Suppressor macrophage treated with lipopolysaccharide for 4 hours (primary cell): Measurements from ENCODE around the gene MGAT1.
"Not testable (repeated sequence)": the region's sequence is repeated elsewhere in the genome, so short reads cannot be mapped to it uniquely, and the experiment has no call there.

Experiments
- DNase-seq: peaks from one replicate; pipeline ENCODE4 v3.0.0-alpha.2; 2020

MGAT1 gene

DNA sequence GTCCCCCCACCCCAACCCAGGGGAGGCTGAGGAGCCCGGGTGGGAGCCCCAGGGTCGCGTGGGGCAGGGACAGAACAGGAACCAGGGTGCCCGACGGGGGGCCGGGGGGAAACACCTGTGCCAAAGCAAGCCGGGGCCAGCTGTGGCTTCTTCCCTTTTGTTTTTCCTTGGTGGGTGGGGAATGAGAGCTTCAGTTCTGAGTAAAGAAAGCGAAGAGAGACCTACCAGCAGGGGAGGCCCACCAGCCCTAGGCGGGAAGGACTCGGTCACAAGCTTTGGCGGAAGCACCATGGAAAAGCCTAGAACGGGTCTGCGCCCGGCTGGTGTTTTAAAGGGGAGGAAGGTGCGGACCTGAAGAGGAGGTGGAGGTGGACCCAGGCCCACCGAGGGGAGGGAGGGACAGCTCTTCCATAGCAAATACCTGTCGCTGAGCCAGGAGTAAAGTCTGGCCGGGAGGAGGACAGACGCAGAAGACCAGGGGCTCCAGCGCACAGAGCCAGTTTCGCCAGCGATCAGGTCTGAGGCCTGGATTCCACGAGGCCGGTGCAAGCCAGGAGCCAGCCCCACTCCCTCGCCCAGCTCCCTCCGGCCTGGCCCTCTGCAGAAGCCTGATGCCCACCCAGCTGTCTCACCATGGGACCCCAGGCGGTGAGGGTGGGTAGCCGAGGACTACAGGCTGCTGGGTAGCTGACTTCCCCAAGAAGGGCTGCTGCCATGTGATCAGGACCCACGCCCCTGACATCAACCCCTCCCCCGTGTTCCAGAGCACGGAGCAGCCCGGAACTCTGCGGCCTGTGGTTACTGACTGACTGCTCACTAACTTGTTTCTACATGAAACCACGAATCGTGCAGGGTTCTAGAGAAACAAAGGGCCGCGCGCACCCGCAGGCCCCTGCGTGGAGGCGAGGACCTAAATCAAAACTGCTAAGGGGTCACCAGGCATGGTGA is 849 bp upstream of the MGAT1 start:
- peak; percentile 94 for DNase-seq

DNA sequence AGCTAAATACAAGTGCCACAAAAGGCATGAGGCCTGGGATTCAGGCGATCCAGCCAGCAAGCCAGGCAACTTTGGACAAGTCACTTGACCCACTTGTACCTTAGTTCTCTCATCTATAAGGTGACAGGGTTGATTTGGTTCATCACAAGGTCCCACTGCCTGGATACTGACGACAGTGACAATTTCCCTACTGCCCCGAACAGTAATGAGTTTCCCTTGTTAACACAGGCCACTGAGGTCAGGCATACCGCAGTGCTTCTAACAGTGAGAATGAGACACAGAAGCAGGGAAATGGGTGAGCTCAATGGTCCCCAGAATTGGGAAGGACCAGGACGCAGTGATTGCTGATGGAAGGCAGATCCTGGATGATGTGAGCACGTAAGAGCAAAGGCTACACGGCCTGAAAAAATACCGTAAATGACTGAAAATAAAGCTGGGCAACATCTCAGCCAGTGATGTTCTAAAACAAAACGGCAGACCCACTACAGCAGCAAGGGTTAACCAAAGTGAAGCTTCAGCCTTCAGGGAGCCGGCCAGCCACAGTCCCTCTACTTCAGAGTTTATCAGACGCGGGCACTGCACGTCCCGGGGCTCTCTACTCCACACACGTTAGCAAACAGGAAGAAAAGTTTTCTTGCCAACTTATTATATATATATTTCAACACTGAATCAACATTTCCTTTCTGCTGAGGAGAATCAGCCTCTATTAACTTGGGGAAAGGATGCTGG is 846 bp downstream of the MGAT1 start:
- DNase-seq = peak; percentile 33

DNA sequence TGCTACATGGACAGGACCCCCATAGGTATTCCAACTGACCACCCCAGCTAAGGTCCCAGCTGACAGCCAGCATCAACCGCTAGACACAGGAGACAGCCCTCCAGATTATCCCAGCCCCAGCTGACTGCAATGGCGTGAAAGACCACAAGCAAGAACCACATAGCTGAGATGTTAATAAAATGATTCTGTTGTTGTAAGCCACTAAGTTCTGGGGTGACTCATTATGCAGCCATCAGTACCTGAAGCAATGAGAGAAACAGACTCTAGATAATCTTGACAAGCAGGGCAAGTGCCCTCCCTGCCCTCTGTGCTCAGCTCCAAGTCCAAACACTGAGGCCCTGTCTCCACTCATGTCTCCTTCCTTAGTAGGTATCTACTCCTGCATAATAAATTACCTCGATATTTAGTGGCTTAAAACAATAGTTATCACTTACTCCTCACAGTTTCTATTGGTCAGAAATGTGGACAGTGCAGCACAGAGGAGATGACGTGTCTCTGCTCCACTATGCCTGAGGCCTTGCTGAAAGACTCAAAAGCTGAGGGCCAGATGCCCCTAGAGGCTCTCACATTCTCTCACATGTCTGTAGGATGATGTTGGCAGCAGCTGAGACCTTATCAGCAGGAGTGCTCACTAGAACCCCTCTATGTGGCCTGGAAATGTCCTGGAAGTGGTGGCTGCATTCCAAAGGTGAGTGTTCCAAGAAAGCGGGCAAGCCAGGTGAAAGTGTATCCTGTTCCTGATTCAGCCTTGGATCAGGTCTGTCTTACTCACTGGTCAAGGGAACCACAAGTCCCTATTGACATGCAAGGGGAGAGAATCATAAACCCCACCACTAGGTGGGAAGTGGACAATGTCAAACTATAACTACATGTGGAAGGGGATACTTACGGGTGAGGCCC is 2.5 kb downstream of the MGAT1 start:
- no peak for DNase-seq

DNA sequence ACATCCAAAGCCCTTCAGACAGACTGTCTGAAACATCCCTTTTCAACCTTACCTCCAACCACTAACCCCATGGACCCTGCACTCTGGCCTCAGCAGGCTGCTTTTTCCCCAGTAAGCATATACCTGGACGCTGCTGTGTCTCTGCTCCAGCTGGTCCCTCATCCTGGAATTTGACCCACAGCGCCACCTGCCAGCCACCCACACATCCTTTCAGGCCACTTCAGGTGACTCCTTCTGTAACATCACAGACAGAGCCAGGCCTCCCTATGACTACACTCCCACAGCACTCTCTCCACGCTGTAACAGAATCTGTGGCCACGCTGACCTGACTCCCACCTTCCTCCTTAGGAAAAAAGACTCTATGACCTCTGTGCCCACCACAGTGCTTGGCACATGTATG is 3.4 kb downstream of the MGAT1 start:
- no peak for DNase-seq

DNA sequence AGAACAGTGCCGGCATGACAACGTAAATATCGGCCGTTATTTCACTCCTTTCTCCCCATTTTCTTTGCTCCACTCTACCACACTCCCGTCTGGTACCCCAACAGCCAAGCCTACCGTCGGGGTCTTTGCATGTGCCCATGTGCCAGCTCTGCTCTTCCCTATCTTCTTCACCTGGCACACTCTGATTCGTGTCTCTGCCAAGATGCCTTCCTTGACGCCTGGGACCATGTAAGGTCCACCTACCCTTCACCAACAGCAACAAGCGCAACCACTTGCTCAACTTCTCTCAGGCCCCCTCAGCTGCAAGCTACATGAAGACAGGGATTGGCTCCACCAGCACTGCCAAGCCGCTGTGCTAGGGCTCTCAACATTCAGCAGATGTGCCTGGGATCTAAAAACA is 4.4 kb downstream of the MGAT1 start:
- DNase-seq = no peak

DNA sequence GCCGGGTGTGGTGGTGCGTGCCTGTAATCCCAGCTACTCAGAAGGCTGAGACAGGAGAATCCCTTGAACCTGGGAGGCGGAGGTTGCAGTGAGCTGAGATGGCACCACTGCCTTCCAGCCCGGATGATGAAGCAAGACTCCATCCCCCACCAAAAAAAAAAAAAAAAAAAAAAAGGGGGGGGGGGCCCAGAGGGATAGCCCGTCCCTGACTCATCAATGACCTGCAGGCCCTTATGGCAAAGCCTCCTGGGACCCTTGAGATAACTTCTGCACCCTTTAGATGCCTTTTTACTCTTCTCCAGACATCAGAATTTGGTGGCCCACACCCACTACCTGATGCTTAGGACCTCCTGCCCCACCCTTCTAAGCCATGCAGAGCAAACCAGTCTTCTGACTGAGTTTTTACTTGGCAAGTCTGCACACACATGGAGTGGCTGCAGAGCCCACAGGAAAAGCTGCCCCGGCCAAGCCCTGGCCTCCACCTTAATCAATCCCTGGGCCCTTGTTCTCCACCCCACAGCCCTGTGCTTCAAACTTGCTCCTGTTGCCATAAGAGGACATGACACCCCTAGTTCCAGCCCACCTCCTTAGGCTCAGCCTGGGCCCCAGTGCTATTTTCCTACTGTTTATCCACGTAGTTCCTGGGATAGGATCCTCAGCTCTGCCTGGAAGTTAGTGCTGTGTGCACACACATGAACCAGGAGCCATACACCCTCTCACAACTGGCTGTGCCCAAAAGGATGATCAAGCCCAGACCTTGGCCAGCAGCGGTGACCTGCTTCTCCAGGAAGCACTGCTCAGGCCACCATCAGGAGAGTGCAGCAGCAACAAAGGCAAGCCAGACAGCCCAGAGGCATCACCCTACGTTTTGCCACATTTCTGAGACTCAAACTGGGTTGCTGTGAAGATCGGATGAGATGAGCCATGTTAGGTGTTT is 5.1 kb downstream of the MGAT1 start:
- DNase-seq = no peak

DNA sequence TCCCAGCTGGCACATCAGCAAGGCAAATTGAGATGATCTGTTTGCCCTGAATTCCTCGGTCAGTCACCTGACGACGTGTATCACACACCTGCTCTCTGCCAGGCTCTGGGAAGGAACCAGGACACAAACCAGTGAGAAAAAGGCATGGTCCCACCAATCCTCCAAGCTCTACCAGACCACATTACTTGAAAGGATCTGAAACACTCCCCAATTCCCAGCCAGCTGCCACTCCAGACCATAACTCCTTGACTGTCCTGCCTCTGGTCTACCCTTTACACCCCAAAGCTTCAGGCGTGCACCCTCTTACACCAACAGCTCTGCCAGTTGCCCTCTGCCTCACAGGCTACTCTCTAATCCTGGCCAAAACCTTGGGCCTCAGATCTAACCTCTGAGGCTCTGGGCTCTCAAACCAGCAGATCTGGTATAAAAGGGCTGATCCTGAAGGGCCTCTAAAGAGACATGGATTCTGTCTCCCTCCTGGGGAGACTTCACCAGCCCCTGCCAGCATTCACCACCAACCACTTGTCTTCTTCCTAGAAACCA is 6.8 kb downstream of the MGAT1 start:
- DNase-seq = no peak

DNA sequence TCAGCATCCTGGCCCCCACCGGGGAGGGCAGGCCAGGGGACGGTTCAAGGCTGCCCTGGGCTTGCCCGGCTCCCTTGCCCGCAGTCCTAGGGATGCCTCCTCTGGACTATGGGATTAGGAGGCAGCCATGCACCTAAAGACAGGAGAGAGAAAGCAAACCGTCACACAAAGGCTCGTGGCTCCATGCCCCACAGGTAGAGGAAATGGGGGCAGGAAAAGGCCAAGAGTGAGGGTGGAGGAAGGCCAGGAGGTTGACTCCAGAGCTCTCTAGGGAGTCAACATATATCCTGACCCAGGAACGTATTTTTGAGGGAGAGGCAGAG is 9.7 kb downstream of the MGAT1 start:
- no peak for DNase-seq

DNA sequence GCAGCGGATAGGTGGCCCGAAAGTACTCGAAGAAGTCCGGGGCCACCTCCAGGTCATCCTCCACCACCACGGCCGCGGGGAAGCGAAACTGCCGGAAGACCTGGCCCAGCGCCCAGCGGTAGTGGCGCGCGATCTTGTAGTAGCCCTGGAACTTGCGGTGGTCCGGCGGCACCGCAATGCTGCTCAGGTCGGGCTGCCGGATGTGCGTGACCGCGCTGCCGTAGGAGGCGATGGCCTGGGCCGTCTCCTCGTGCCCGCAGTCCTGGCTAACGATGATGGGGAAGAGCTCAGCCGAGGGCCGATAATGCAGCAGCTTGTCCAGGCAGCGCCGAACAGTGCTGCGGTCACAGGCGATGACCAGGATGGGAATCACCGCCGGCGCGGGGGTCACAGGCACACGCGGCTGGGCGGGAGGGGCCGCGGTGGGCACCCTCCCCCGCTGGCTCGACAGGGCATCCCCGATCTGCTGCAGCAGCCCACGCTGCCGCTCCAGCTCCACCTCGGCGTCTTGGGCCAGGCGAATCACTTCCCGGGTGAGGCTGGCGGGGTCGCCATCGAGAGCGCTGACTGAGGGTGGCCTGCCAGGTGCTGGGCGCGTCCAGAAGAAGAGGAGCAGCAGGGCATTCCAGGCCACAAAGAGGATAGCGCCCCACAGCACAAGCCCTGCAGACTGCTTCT is 10.2 kb downstream of the MGAT1 start:
- DNase-seq = no peak

DNA sequence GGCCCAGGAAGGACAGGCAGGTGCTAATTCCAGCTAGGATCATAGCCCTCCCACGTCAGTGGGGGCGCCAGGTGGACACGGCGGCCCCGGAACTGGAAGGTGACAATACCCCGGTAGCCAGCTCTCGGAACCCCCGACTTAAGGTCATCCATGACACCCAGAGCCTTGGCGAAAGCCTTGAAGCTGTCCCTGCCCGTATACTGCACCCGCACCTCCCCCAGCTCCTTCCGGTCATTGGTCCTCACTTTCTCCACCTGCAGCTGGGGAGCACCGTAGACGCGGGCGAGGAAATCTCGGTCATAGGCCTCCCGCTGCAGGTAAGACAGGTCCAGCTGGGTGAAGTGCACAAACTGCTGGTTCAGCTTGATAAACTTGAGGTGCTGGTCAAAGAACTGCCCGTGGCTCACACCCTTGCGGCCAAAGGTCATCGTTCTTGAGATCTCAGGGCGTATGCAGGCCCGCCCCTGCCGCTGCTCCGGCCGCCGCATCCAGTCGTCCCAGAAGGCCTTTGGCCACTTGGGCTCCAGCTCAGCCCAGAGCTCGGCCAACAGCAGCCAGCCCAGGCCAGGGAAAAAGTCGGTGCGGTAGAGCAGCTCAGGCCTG is 10.9 kb downstream of the MGAT1 start:
- DNase-seq = no peak

DNA sequence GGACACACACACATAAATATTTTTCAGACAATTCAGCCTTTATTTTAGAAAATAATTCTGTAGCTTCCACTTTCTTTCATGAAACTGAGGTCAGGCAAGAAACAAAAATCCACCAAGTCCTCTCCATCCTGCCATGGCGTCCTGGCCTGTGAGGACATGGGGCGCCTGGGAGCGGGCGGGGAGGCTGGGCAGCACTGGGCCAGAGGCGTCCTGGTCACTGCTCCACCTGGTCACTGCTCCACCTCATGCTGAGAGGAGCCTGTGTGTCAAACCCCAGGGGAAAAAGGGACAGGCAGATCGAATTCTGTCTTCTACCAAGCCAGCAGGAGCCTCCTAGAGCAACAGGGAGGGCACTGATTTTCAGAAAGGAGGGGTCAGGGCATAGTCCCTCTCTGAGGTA is 12.1 kb downstream of the MGAT1 start:
- no peak for DNase-seq

DNA sequence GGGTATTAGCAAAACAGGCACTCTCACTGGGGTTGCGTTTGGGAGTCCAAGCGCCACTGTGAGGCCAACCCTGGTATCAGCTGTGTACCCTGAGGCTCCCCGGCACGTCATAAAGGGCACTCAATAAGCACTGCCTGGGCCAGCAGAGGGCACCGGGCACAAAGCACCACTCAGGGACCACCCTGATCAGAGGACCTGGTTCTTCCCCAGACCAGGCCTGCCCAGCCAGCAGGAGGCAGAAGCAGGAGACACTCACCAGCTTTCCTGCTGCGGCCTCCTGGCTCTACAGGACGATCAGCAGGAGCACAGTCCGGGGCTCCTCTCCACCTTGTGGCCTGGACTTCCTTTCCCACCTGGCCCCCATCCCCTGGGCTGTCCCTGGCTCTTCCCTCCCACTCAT is 12.6 kb downstream of the MGAT1 start:
- DNase-seq = no peak

DNA sequence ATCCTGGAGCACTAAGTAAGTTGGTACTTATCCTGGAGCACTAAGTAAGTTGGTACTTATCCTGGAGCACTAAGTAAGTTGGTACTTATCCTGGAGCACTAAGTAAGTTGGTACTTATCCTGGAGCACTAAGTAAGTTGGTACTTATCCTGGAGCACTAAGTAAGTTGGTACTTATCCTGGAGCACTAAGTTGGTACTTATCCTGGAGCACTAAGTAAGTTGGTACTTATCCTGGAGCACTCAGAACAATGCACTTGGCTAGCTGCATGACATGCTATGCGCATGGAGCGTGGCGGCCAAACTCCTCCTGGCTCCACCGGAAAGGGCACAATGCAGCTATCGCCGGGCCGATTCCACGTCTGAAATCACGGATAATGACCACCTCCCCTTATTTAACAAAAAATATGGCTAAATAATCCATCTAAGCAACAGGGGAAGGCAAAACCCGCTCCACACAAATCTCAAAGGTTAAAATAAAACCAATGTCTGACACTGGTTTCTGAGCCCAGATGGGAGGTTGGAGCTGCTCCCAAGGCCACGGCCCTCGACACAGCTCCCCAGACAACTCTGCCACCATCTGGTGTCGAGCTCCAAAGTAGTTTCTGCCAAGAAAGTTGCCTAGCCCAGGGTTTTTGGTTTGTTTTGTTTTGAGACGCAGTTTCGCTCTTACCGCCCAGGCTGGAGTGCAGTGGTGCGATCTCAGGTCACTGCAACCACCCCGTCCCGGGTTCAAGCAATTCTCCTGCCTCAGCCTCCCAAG is 13.8 kb downstream of the MGAT1 start:
- DNase-seq = not testable (repeated sequence)

DNA sequence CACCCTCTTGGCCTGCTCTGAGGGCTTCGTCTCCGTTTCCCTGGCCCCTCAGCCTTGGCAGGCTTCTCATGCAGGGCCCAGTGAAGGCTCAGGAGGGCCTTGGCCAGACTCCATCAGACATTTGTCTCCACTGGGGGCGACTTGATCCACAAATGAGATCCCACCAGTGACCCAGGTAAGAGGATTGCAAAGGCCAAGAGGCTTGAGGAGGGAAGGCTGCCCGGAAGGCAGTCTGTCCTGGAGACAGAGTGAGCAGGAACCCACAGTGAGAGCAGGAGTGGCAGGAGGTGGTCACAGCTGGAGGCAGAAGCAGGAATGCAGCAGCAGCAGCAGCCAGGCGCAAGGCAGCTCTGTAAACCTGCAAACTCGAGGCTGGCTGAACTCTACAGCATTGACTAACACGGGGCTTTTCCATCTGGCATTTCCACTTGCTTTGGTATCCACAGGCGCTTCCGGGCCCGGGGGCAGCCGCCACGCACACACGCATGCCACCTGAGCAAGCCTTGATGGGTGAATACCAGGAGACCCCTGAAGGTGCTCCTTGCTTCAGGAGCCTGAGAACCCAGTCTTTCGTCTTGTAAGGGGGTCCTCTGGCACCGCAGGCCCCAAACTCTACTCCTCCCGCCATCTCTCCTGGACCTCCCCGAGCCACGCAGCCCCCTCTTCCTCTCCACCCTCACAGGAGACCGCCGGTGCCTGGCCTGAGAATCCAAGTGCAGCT is 14.7 kb downstream of the MGAT1 start:
- no peak for DNase-seq

DNA sequence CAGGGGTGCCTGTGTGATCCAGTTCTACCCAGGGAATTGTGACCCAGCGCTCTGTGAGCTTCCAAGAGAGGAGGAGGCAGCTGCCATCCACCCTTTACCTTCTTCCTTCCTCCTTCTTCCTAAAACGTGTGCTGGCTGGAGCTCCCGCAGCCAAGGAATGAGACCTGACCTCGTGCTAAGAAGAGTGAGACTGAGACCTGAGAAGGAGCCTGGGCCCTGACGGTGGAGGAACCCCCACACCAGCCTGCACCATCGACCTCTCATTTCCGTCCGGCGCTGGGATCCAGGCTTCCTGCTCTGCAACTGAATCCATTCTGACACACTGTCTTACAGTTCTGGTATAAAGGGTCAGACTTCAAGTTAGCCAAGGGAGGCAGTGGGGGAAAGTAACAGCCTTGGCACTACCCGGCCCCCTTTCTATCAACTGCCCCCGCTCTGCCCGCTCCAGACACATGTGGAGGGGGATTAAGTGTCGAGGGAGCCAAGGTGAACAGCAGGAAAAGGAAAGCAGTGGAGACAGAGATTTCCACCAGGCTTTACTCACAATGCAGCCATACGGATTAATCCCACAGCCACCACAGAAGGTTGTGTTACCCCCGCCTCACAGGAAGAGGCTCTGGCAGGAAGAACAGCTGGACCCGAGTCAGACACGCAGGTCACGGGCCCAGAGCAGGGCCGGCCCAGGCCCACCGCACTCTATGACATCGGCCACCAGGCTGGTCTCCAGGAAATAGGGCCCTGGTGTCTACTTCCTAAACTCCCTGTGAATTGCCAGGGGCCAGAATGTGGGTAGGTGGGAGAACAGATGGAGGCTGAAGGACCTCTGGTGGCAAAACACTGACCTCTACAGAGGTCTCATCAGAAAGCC is 15.8 kb downstream of the MGAT1 start:
- no peak for DNase-seq

DNA sequence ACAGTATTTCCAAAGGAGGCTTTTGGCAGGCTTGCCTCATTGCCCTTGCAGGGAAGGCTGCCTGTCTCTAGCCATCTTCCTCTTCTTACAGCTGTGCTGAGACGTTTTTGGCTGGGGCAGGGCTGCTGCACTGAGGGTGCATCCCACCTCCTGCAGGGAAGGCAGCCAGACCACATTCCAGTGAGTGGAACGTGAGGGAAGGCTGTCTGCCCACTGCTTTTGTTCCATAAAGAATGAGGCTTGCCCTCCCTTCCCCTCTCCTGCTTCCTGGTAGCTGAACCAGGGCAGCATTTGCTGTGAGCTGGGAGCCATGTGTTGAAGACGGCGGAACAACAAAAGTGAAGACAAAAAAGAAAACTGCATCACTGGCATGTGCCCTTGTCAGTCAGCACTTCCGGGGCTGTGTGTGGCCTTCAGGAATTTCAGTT is 16.8 kb downstream of the MGAT1 start:
- no peak for DNase-seq

DNA sequence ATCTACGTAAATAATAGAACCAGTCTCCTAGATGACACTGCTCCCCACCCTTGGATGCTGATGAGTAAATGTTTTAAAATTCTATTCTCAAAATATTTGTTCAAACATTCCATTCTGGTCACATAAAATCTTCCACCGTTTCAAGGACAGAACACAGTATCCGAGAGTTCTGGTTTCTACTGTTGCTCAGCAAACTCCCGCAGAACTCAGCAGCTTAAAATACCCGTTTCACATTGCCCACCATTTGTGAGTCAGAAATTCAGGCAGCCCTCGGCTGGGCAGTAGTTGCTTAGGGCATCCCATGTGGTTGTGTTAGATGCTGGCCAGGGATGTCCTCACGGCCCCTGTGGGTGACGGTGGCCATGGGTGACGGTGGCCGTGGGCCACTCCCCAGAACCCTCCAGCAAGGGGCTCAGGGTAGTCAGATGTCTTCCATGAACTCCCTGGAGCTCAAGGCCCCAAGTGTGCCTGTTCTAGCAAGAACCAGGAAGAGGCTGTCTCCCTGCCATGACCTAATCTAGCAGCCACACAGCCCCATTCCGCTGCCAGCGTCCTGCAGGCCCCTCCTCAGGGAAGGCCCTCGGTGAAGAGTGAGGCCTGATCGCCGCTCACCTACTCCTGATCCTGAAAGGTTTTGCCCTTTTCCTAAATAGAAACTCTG is 17.4 kb downstream of the MGAT1 start:
- no peak for DNase-seq
